Vagina (tissue), 2 donors: ENCODE results near the gene NDOR1. TPM values are rescaled to one million over a fixed set of nuclear protein-coding genes. Genes with fewer than 3 reads are reported as not detected.
A peak's percentile ranks its signal among the peaks of the same experiment; 100 is the strongest.

ENCODE experiments used
- DNase-seq, 2 donors: peaks; one replicate each; pipeline ENCODE4 v3.0.0-alpha.2; 2017; ENCODE audit errors: extremely low spot score in 2 of 2
- H3K27ac ChIP-seq: fragments of 200-600 bp; sonication (generic); one replicate; pipeline ENCODE4 v1.5.1; 2019
- H3K27me3 ChIP-seq: fragments of 200-600 bp; sonication (generic); one replicate; pipeline ENCODE4 v1.5.1; 2019
- H3K36me3 ChIP-seq, 2 donors: fragments of 200-600 bp; sonication (generic); one replicate each; pipeline ENCODE4 v1.5.1; 2017 to 2019
- H3K4me1 ChIP-seq: fragments of 200-600 bp; sonication (generic); one replicate; pipeline ENCODE4 v1.5.1; 2019
- H3K4me3 ChIP-seq, 2 donors: fragments of 200-600 bp; sonication (generic); 1 replicate in 1 of 2; 2 replicates in 1 of 2; pipeline ENCODE4 v1.5.1; 2016 to 2019
- H3K9me3 ChIP-seq: fragments of 200-600 bp; sonication (generic); one replicate; pipeline ENCODE4 v1.5.1; 2019
- CTCF ChIP-seq, 3 experiments: fragments of 450-650 bp in 2 of 3; fragments of 200-600 bp in 1 of 3; sonication (generic) in 1 of 3; IDR thresholded peaks; one replicate each; pipeline ENCODE4 v1.5.1; 2017 to 2019; ENCODE audit warnings: antibody characterized with exemption in 3 of 3, mild to moderate bottlenecking in 2 of 3, moderate library complexity in 2 of 3
- POLR2A ChIP-seq, 2 donors: fragments of 450-650 bp; IDR thresholded peaks; one replicate each; pipeline ENCODE4 v1.6.1; 2017; ENCODE audit warnings: antibody characterized with exemption in 2 of 2, mild to moderate bottlenecking in 2 of 2, moderate library complexity in 2 of 2
- POLR2AphosphoS5 ChIP-seq, 2 donors: sonication (generic); formaldehyde crosslinking; IDR thresholded peaks; one replicate each; pipeline ENCODE4 v1.9.0; 2017; ENCODE audit warnings: antibody characterized with exemption in 2 of 2, mild to moderate bottlenecking in 2 of 2, low read depth in 1 of 2; ENCODE audit not compliant: insufficient read depth in 1 of 2
- intact Hi-C: fragments of 100-400 bp; cut with DNase I; formaldehyde crosslinking; loops from one replicate; pipeline ENCODE4 v1.15.1; 2023
- total RNA-seq: library from RNA; depleted of rRNA; stranded (reverse); fragments of >200 nt; gene quantifications from one replicate; pipeline ENCODE4 v1.2.3, GENCODE V29; 2016

The NDOR1 gene
- total RNA-seq, 1 donor from 2014 or later: 12.0 TPM

GRCh38 chr9:137233143-137233980 lies 27.9 kb downstream of the NDOR1 start:
- intact Hi-C loops: no loop called here

DNA sequence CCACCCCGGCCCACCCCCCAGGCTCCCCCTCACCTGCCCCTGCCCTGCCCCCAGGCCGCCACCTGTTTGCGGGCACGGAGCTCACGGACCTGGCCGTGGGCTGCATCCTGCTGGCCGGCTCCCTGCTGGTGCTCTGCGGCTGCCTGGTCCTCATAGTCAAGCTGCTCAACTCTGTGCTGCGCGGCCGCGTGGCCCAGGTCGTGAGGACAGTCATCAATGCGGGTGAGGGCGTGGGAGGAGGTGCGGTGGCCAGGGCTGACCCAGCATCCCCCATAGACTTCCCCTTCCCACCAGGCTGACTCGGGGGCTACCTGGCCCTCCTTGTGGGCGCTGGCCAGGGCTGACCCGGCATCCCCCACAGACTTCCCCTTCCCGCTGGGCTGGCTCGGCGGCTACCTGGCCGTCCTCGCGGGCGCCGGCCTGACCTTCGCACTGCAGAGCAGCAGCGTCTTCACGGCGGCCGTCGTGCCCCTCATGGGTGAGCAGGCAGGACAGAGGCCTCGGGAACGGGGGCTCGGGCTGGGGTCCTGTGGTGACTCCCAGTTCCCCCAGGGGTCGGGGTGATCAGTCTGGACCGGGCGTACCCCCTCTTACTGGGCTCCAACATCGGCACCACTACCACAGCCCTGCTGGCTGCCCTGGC lies 28.7 kb downstream of the NDOR1 start:
- Histone ChIP-seq H3K4me1 (peaks cover 30% of the 10 kb centered on the region), H3K9me3 (no peaks in the 10 kb centered on the region), H3K27ac (no peak overlapping the region), H3K27me3 (peaks cover 4% of the 10 kb centered on the region), H3K36me3 (no peaks in the 10 kb centered on the region), H3K4me3 (no peak overlapping the region)
- DNase-seq: no peak
- intact Hi-C loops: no loop called here
- TF ChIP-seq CTCF (IDR thresholded peaks at IDR 0.05) (no peak), POLR2AphosphoS5 (IDR thresholded peaks at IDR 0.05; ENCODE audit: insufficient read depth in 1 of 2, low read depth in 1 of 2) (no peak), POLR2A (IDR thresholded peaks at IDR 0.05) (no peak)

More at GRCh38 chr9:137233143-137233980, 27.9 kb downstream of the NDOR1 start:
- H3K9me3 ChIP-seq: no peaks in the 10 kb centered on the region
- TF ChIP-seq POLR2AphosphoS5 (IDR thresholded peaks at IDR 0.05; ENCODE audit: insufficient read depth in 1 of 2, low read depth in 1 of 2): no peak
- TF ChIP-seq CTCF (IDR thresholded peaks at IDR 0.05): no peak
- TF ChIP-seq POLR2A (IDR thresholded peaks at IDR 0.05): no peak
- no peak for DNase-seq
- no peak overlapping the region for H3K4me3 ChIP-seq
- H3K27me3 ChIP-seq: peaks cover 4% of the 10 kb centered on the region
- no peaks in the 10 kb centered on the region for H3K36me3 ChIP-seq
- H3K4me1 ChIP-seq: peaks cover 24% of the 10 kb centered on the region
- no peak overlapping the region for H3K27ac ChIP-seq

- H3K27me3 ChIP-seq: peaks cover 4% of the 10 kb centered on the region
- peaks cover 36% of the 10 kb centered on the region for H3K4me1 ChIP-seq
- TF ChIP-seq CTCF (IDR thresholded peaks at IDR 0.05): no peak
- TF ChIP-seq POLR2A (IDR thresholded peaks at IDR 0.05): no peak
- TF ChIP-seq POLR2AphosphoS5 (IDR thresholded peaks at IDR 0.05; ENCODE audit: insufficient read depth in 1 of 2, low read depth in 1 of 2): no peak
Measured at GRCh38 chr9:137234758-137235423, 29.4 kb downstream of the NDOR1 start.

GRCh38 chr9:137235424-137236237 lies 30.1 kb downstream of the NDOR1 start:
- Histone ChIP-seq H3K36me3 (no peaks in the 10 kb centered on the region), H3K27ac (no peak overlapping the region), H3K4me1 (peaks cover 41% of the 10 kb centered on the region), H3K27me3 (peaks cover 4% of the 10 kb centered on the region), H3K9me3 (no peaks in the 10 kb centered on the region), H3K4me3 (peak overlapping the region; percentile 5 to 27)
- intact Hi-C loops: no loop called here
- no peak for TF ChIP-seq POLR2A (IDR thresholded peaks at IDR 0.05)
- TF ChIP-seq CTCF (IDR thresholded peaks at IDR 0.05): no peak
- TF ChIP-seq POLR2AphosphoS5 (IDR thresholded peaks at IDR 0.05; ENCODE audit: insufficient read depth in 1 of 2, low read depth in 1 of 2): no peak
- DNase-seq: no peak

More at GRCh38 chr9:137234758-137235423, 29.4 kb downstream of the NDOR1 start:
- no peak overlapping the region for H3K27ac ChIP-seq
- no peak for DNase-seq
- intact Hi-C loops: no loop called here
- no peaks in the 10 kb centered on the region for H3K36me3 ChIP-seq
- no peaks in the 10 kb centered on the region for H3K9me3 ChIP-seq
- H3K4me3 ChIP-seq: no peak overlapping the region
